T-cell (primary cell): ENCODE data around the gene RABGAP1L. TPM values are rescaled to one million over a fixed set of nuclear protein-coding genes. Genes with fewer than 3 reads are reported as not detected.

Source experiments
- ATAC-seq, 4 experiments: fragments of 200-7000 bp in 3 of 4; fragments of 150-1000 bp in 1 of 4; cut with Tn5 transposase; replicated peaks in 1 of 4; 1 replicate in 3 of 4; 2 replicates in 1 of 4; pipeline ENCODE4 v1.10.0; 2021; ENCODE audit warnings: moderate library complexity in 3 of 4, mild to moderate bottlenecking in 2 of 4, moderate number of reproducible peaks in 1 of 4
- CTCF ChIA-PET, 2 donors: fragments of 300-600 bp; sonication (Branson Sonifier 250); formaldehyde crosslinking; loops; one replicate each; lab custom pipeline; 2022; ENCODE audit warnings: antibody characterized with exemption in 2 of 2; lab: Charles Lee
- POLR2A ChIA-PET, 2 donors: fragments of 300-600 bp; sonication (Branson Sonifier 250); formaldehyde crosslinking; loops; one replicate each; lab custom pipeline; 2022; ENCODE audit warnings: antibody characterized with exemption in 2 of 2; lab: Charles Lee
- DNase-seq, 35 experiments: peaks; one replicate each; pipeline versions ENCODE4 v3.0.0 to v3.0.0-alpha.2; 2013 to 2023
- H3K27ac ChIP-seq: one replicate; pipeline ENCODE4 v1.5.1; 2013; ENCODE audit warnings: low read length
- H3K27me3 ChIP-seq, 2 experiments: replicated peaks in 1 of 2; 1 replicate in 1 of 2; 2 replicates in 1 of 2; pipeline versions ENCODE4 v1.6.1 to v1.7.0; 2013; ENCODE audit warnings: low read length in 1 of 2, mixed read lengths in 1 of 2; ENCODE audit not compliant: control insufficient read depth in 2 of 2, insufficient read depth in 2 of 2; ENCODE audit errors: extremely low read depth in 1 of 2
- H3K36me3 ChIP-seq, 2 donors: 1 replicate in 1 of 2; 2 replicates in 1 of 2; pipeline versions ENCODE4 v1.6.1 to v1.7.0; 2013; ENCODE audit warnings: low read length in 1 of 2; ENCODE audit not compliant: control insufficient read depth in 2 of 2, insufficient read depth in 1 of 2; ENCODE audit errors: extremely low read depth in 1 of 2
- H3K4me1 ChIP-seq, 2 experiments: 1 replicate in 1 of 2; 2 replicates in 1 of 2; pipeline versions ENCODE4 v1.6.1 to v1.7.0; 2013; ENCODE audit warnings: low read length in 2 of 2, mixed read lengths in 1 of 2; ENCODE audit not compliant: insufficient read depth in 2 of 2, control insufficient read depth in 1 of 2; ENCODE audit errors: extremely low read depth in 1 of 2
- H3K4me3 ChIP-seq, 2 donors: 1 replicate in 1 of 2; 2 replicates in 1 of 2; pipeline versions ENCODE4 v1.5.1 to v1.7.0; 2013; ENCODE audit warnings: mild to moderate bottlenecking in 2 of 2, low read length in 1 of 2, moderate library complexity in 1 of 2; ENCODE audit not compliant: control insufficient read depth in 1 of 2; ENCODE audit errors: extremely low read depth in 1 of 2
- H3K9me3 ChIP-seq: 2 replicates; pipeline ENCODE4 v1.7.0; 2013
- H3K27ac Mint-ChIP-seq, 2 donors: one replicate each; pipeline ENCODE4 v1.8.0; 2020 to 2021; ENCODE audit warnings: mild to moderate bottlenecking in 2 of 2, mixed read lengths in 2 of 2
- H3K27me3 Mint-ChIP-seq, 2 donors: one replicate each; pipeline ENCODE4 v1.8.0; 2021 to 2022; ENCODE audit warnings: mixed read lengths in 2 of 2
- H3K36me3 Mint-ChIP-seq: one replicate; pipeline ENCODE4 v1.8.0; 2021; ENCODE audit warnings: mixed read lengths
- H3K4me1 Mint-ChIP-seq, 3 donors: one replicate each; pipeline ENCODE4 v1.8.0; 2020 to 2022; ENCODE audit warnings: mixed read lengths in 3 of 3, mild to moderate bottlenecking in 1 of 3
- H3K4me3 Mint-ChIP-seq, 3 donors: one replicate each; pipeline ENCODE4 v1.8.0; 2020 to 2022; ENCODE audit warnings: mild to moderate bottlenecking in 3 of 3, mixed read lengths in 3 of 3, moderate library complexity in 3 of 3
- H3K9me3 Mint-ChIP-seq, 3 donors: one replicate each; pipeline ENCODE4 v1.8.0; 2020 to 2022; ENCODE audit warnings: mixed read lengths in 3 of 3
- WGBS: methylation state at CpG from one replicate; pipeline ENCODE4 v1.1.5; 2013; ENCODE audit warnings: missing lambda C conversion rate; ENCODE audit not compliant: insufficient coverage; 5-methylcytosine and 5-hydroxymethylcytosine counted together
- total RNA-seq, 35 experiments: library from RNA in 6 of 35; stranded (reverse) in 6 of 35; fragments of 120-200 nt in 1 of 35; gene quantifications; one replicate each; pipeline versions ENCODE4 v1.2.1 to v1.2.4 and lab custom pipeline; 2013 to 2026

The RABGAP1L gene
- total RNA-seq, 5 donors from 2014 or later (not counting 1 experiment from before 2014, with no cell fraction given) = 75.0 to 108 (median 82.3) TPM

DNA sequence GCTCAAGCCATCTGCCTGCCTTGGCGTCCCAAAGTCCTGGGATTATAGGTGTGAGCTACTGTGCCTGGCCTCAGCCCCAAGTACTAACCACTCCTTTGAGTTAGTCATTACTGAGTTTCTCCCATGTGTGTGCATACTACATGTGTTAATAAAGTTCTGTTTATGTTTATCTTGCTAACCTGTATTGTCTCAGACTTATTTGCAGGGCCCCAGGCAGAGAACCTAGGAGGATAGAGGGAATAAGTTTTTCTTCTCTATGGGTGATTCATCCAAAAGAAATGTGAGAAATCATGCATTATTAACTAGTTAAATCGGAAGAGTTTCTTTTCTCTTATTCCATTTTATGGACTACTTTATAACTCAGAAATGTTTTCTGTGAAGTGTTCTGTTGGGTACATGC is 636.5 kb downstream of the RABGAP1L start:
- H3K4me1 Mint-ChIP-seq = peaks cover 6 to 11% (median 7%) of the 10 kb centered on the region in 3 donors
- no peak overlapping the region for H3K27ac Mint-ChIP-seq
- no peaks in the 10 kb centered on the region for H3K9me3 Mint-ChIP-seq
- DNase-seq (no peak), ATAC-seq (no peak)
- H3K36me3 ChIP-seq = no peaks in the 10 kb centered on the region
- no peak overlapping the region for H3K27ac ChIP-seq
- no peaks in the 10 kb centered on the region for H3K9me3 ChIP-seq
- POLR2A ChIA-PET = interaction anchor here in 1 of 2 donors (0.6 kb wide), 1 partner anchor 141 kb away, joined by 6 read pairs; no protein-coding TSS in a partner anchor
- CTCF ChIA-PET = no interaction called here
- H3K4me3 ChIP-seq = no peak overlapping the region
- no CpG with 5 or more reads among the region's 2 CpGs for WGBS
- H3K4me3 Mint-ChIP-seq = no peak overlapping the region
- H3K27me3 Mint-ChIP-seq = no peaks in the 10 kb centered on the region
- peaks cover 7 to 11% of the 10 kb centered on the region in 2 experiments for H3K4me1 ChIP-seq
- H3K27me3 ChIP-seq = no peaks in the 10 kb centered on the region
- H3K36me3 Mint-ChIP-seq = peaks cover 3% of the 10 kb centered on the region

GRCh38 chr1:174797398-174797797 is 638.1 kb downstream of the RABGAP1L start:
- Mint-ChIP-seq H3K27me3 (no peaks in the 10 kb centered on the region), H3K4me3 (no peak overlapping the region), H3K4me1 (peaks cover under 1 to 7% (median 2%) of the 10 kb centered on the region in 3 donors), H3K36me3 (peaks cover 3% of the 10 kb centered on the region), H3K27ac (peak overlapping the region in 1 of 2 donors; percentile 56), H3K9me3 (no peaks in the 10 kb centered on the region)
- Histone ChIP-seq H3K36me3 (no peaks in the 10 kb centered on the region), H3K27me3 (no peaks in the 10 kb centered on the region), H3K4me1 (peaks cover 4 to 11% of the 10 kb centered on the region in 2 experiments), H3K9me3 (no peaks in the 10 kb centered on the region), H3K4me3 (no peak overlapping the region), H3K27ac (no peak overlapping the region)
- ChIA-PET CTCF (interaction anchor here (0.6 to 0.7 kb wide), 3 partner anchors 12 to 137 kb away, joined by 3 to 4 read pairs (median 4); no protein-coding TSS in a partner anchor), POLR2A (interaction anchor here in 1 of 2 donors (1.1 kb wide), 1 partner anchor 202 kb away, joined by 3 read pairs; no protein-coding TSS in a partner anchor)
- ATAC-seq (no peak), DNase-seq (no peak)
- WGBS = 80% methylated on average over 2 of the region's 2 CpGs

DNA sequence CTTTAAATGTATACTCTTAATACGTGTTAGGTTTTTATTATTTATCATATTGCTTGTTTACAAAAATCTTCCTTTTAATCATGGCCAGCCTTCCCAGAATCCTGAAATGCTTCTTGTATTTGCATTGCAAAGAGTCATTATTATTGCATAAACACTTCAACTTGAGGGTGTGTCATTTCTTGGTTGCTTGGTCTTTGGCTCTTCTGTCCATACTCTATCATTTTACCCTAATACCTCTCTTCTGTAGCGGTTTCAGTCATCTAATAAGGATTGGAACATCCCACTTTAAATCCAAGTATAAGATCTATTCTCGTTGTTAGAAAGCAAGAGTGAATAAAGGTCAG is 639.8 kb downstream of the RABGAP1L start:
- peak overlapping the region in 1 of 2 donors; percentile 64 for H3K4me3 ChIP-seq
- POLR2A ChIA-PET = interaction anchor here (0.6 to 1.9 kb wide), 20 partner anchors 10 to 1369 kb away, joined by 3 to 34 read pairs (median 5); partner anchors contain the start of genes CACYBP (in 2 of the 2), MRPS14 (in 1 of the 2) and ZBTB37 (in 1 of the 2)
- peaks cover 0 to 13% (median 5%) of the 10 kb centered on the region in 3 donors for H3K4me1 Mint-ChIP-seq
- no peak overlapping the region for H3K4me3 Mint-ChIP-seq
- no peaks in the 10 kb centered on the region for H3K27me3 ChIP-seq
- peaks cover 3 to 11% of the 10 kb centered on the region in 2 experiments for H3K4me1 ChIP-seq
- no peaks in the 10 kb centered on the region for H3K36me3 ChIP-seq
- no CpG with 5 or more reads among the region's 3 CpGs for WGBS
- H3K27ac Mint-ChIP-seq = no peak overlapping the region
- CTCF ChIA-PET = interaction anchor here (0.6 to 2.4 kb wide), 19 partner anchors 11 to 1381 kb away, joined by 3 to 24 read pairs (median 4); partner anchors contain the start of genes CACYBP (in 1 of the 2), MRPS14 (in 1 of the 2) and RC3H1 (in 1 of the 2)
- ATAC-seq (no peak), DNase-seq (no peak)
- H3K9me3 ChIP-seq = no peaks in the 10 kb centered on the region
- peaks cover under 1% of the 10 kb centered on the region for H3K36me3 Mint-ChIP-seq
- peak overlapping the region; percentile 58 for H3K27ac ChIP-seq
- H3K9me3 Mint-ChIP-seq = no peaks in the 10 kb centered on the region
- no peaks in the 10 kb centered on the region for H3K27me3 Mint-ChIP-seq

DNA sequence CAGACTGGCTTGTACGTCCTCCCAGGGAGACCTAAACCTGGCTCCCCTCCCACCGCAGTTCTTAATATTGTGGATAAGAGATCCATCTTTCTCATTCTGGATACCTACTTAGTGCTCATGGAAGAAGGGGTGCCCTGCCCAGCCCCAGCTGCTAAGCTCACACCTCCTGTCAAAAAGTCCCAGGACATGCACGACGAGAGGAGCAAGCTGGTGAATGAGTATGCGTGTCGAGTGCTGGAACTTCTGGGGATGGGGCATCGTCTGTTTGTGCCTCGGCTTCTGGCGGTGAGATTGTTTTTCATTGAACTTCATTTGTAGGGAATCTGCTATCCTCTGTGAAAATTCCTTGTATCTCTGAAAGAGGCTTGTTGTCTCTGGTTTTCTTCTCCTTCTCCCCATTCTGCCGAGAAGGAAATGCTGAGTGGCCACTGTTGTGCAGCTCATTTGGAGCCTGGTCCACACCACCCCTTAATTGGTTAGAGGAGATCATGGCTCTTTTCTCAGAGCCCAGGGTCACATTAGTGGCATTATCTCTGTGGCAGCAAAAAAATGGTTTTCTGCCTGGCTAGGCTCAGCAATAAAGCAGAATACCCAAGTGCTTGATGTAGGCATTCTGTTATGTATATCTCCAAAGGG is 641.0 kb downstream of the RABGAP1L start:
- no peaks in the 10 kb centered on the region for H3K9me3 Mint-ChIP-seq
- ChIA-PET CTCF (interaction anchor here (0.6 to 2.4 kb wide), 24 partner anchors 9 to 778 kb away, joined by 3 to 24 read pairs (median 4); partner anchors contain the start of genes CACYBP (in 1 of the 2), MRPS14 (in 1 of the 2) and RC3H1 (in 1 of the 2)), POLR2A (interaction anchor here (0.6 to 1.9 kb wide), 15 partner anchors 9 to 701 kb away, joined by 3 to 34 read pairs (median 6); partner anchors contain the start of genes CACYBP (in 2 of the 2) and MRPS14 (in 1 of the 2))
- Histone ChIP-seq H3K27me3 (no peaks in the 10 kb centered on the region), H3K9me3 (no peaks in the 10 kb centered on the region), H3K27ac (peak overlapping the region; percentile 58), H3K36me3 (no peaks in the 10 kb centered on the region), H3K4me1 (peaks cover 3 to 11% of the 10 kb centered on the region in 2 experiments), H3K4me3 (peak overlapping the region; percentile 57 to 64)
- ATAC-seq (peak; percentile 6 to 14 (median 10)), DNase-seq (peak in 17 of 35 experiments; percentile 1 to 43 (median 14))
- peaks cover 0 to 16% (median 5%) of the 10 kb centered on the region in 3 donors for H3K4me1 Mint-ChIP-seq
- WGBS = 12% methylated on average over 7 of the region's 10 CpGs
- H3K27me3 Mint-ChIP-seq = no peaks in the 10 kb centered on the region
- H3K4me3 Mint-ChIP-seq = no peak overlapping the region
- no peaks in the 10 kb centered on the region for H3K36me3 Mint-ChIP-seq
- no peak overlapping the region for H3K27ac Mint-ChIP-seq

DNA sequence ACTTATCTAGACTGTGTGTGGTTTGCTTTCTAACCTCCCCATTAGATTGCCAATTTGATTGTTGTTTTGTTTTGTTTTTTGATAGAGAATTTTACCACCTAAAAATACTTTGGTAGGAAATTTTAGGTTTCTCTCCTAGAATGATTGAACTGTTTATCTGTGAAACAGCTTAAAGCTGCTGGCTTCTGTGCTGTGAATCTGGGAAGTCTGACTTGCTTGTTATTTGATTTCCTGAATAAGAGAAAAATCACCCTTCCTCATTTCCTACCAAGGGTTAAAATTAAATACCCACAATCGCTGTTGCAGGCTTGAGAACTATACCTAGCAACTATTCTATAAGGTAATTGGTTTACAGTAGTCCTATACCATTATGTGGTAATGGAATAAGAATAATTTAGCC is 641.6 kb downstream of the RABGAP1L start:
- H3K9me3 ChIP-seq = no peaks in the 10 kb centered on the region
- H3K4me3 Mint-ChIP-seq = no peak overlapping the region
- no peaks in the 10 kb centered on the region for H3K36me3 Mint-ChIP-seq
- ATAC-seq (no peak), DNase-seq (no peak)
- ChIA-PET CTCF (interaction anchor here (0.6 to 2.4 kb wide), 4 partner anchors 53 to 183 kb away, joined by 3 to 16 read pairs (median 6); no protein-coding TSS in a partner anchor), POLR2A (interaction anchor here (0.6 to 1.9 kb wide), 2 partner anchors 163 to 198 kb away, joined by 3 to 34 read pairs; partner anchors contain the start of gene CACYBP (in 1 of the 2))
- no CpG with 5 or more reads among the region's 1 CpG for WGBS
- H3K4me1 Mint-ChIP-seq = peaks cover 0 to 16% (median 5%) of the 10 kb centered on the region in 3 donors
- H3K27ac ChIP-seq = no peak overlapping the region
- H3K27ac Mint-ChIP-seq = no peak overlapping the region
- H3K27me3 ChIP-seq = no peaks in the 10 kb centered on the region
- H3K36me3 ChIP-seq = no peaks in the 10 kb centered on the region
- H3K9me3 Mint-ChIP-seq = no peaks in the 10 kb centered on the region
- peak overlapping the region in 1 of 2 donors; percentile 64 for H3K4me3 ChIP-seq
- no peaks in the 10 kb centered on the region for H3K27me3 Mint-ChIP-seq
- peaks cover 3 to 11% of the 10 kb centered on the region in 2 experiments for H3K4me1 ChIP-seq

- Mint-ChIP-seq H3K27ac (no peak overlapping the region), H3K9me3 (no peaks in the 10 kb centered on the region)
- CTCF ChIA-PET = interaction anchor here (0.5 to 1.8 kb wide), 3 partner anchors 10 to 342 kb away, joined by 3 to 5 read pairs (median 4); no protein-coding TSS in a partner anchor
These were observed 650.5 kb downstream of the RABGAP1L start for GRCh38 chr1:174809755-174810280.

More at GRCh38 chr1:174809755-174810280, 650.5 kb downstream of the RABGAP1L start:
- Mint-ChIP-seq H3K4me3 (no peak overlapping the region), H3K36me3 (peaks cover 25% of the 10 kb centered on the region), H3K27me3 (no peaks in the 10 kb centered on the region), H3K4me1 (peaks cover 0 to 11% (median under 1%) of the 10 kb centered on the region in 3 donors)
- H3K36me3 ChIP-seq = no peaks in the 10 kb centered on the region
- no peak for DNase-seq
- POLR2A ChIA-PET = interaction anchor here (0.6 to 1.0 kb wide), 4 partner anchors 10 to 187 kb away, joined by 3 to 10 read pairs (median 3); no protein-coding TSS in a partner anchor
- no peaks in the 10 kb centered on the region for H3K9me3 ChIP-seq
- no peaks in the 10 kb centered on the region for H3K4me1 ChIP-seq
- WGBS = no CpG with 5 or more reads among the region's 2 CpGs
- no peak overlapping the region for H3K4me3 ChIP-seq
- ATAC-seq = no peak
- no peaks in the 10 kb centered on the region for H3K27me3 ChIP-seq
- no peak overlapping the region for H3K27ac ChIP-seq
